GM12864 (cell line): ENCODE data around the gene PTPN23.

Experiments used
- DNase-seq: peaks from one replicate; pipeline ENCODE4 v3.0.0-alpha.2; 2011; ENCODE audit warnings: low read depth
- H3K4me3 ChIP-seq: 2 replicates; pipeline ENCODE4 v1.5.1; 2011; ENCODE audit warnings: mild to moderate bottlenecking, low read depth, low read length, control low read depth
- CTCF ChIP-seq: IDR thresholded peaks from 2 replicates; pipeline ENCODE4 v1.5.1; 2011; ENCODE audit warnings: low read depth, mild to moderate bottlenecking, moderate library complexity, low read length, control low read depth, inconsistent platforms; ENCODE audit errors: missing control alignments

Gene PTPN23

GRCh38 chr3:47419083-47420043 lies 38.5 kb downstream of the PTPN23 start:
- no peak for DNase-seq
- TF ChIP-seq CTCF, result no peak
- H3K4me3 ChIP-seq, result no peak overlapping the region

DNA sequence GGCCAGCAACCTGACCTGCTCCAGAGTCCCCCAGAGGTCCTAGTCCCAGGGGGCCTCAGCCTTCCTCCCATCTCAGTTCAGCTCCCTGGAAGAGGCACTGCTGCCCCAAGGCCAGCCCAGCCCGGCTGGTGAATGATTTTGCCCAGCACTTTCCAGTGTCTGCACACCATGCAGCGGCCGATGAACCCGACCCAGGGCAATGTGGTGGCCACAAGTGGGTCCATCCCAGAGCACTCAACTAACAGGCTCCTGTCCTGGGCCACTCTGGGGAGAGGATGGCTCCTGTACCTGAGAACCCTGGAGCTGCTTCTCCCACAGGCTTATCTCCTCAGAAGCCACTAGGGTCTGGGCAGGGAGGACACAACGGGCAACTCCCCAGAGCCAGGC lies 39.2 kb downstream of the PTPN23 start:
- DNase-seq, result no peak
- TF ChIP-seq CTCF, result no peak
- H3K4me3 ChIP-seq, result no peak overlapping the region

DNA sequence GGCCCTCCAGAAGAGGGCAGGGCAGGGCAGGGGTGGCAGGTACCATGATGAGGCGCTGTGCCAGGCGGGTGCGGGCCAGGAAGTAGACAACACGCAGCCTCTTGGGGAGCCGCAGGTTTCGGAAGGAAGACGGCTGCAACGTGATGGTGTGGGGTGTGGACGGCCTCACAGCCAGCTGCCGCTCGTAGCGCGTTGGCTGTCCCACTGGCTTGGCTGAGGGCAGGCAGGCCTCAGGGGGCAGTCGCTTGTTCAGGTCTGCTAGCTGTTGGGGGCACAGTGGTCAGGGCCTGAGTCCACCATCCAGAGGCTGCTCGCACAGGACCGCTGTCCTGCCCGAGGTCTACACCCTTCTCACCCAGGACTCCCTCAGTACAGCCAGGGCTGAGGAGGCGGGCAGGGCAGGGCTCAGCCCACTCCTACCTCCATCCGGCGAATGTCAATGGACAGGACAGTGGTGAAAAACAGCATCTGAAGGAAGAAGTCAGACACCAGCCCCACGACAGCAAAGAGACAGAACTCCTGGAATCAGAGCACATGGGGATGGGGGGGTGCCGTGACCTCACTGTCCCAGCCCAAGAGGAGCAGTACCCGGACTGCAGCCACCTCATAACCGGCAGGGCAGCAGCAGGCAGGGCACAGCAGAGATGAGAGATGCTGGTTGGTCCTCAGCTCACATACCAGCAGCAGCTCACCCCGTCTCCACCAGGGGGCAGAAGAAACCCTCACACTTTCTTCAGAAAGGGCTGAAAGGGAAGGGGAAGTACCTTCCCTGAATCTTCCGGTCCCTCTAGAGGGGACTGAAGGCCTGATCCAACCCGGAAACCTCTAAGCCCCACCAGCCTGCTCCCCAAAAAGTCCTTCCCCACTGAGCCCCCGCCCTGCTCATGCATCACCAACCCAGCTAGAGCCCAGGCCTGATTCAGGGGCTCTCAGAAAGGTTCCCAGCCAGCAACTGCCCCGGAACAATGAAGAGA lies 40.0 kb downstream of the PTPN23 start:
- TF ChIP-seq CTCF, result peak; percentile 98
- DNase-seq, result peak; percentile 73
- no peak overlapping the region for H3K4me3 ChIP-seq

DNA sequence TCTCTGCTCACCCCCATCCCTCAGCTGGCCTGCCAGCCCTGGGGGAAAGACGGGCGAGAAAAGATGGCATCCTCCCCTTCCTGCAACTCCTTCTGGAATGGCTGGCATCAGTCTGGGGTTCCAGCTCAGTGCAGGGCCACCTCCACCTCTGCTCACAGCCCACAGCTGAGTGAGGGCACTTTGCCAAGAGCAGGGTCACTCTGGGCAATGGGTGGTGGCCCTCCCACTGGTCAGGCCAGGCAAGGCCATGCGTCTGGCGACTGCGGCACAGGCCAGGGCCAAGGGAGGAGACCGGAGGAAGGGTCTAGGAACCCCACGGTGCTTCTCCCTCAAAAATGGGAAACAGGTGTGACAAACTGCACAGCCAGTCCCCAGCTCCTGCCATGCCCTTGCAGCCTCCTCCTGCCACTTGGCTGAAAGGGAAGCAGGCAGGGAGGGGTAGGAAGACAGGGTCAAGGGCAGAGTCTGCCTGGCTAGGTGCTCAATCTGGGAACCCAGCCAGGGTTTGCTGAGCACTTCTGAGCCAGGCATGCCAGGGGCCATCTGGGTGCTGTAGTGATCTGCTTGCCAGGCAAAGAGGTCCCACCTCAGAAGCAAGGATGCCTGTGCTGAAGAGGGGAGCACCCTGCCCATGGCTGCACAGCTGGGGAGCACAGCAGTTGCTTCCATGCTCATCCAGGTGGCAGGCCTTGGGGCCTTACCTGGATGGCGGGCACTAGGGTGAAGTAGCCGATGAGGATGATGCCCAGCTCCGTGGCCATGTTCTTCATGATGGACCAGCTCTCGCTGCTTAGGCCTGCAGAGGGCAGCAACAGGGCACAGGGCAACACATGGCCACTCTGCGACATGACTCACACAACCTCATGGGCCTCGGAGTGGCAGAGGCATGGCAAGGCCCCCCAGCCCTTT lies 41.2 kb downstream of the PTPN23 start:
- no peak for DNase-seq
- no peak overlapping the region for H3K4me3 ChIP-seq
- TF ChIP-seq CTCF, result peak; percentile 38

- DNase-seq, result no peak
- no peak overlapping the region for H3K4me3 ChIP-seq
- TF ChIP-seq CTCF, result no peak
These were observed 41.9 kb downstream of the PTPN23 start for GRCh38 chr3:47422743-47423142.

GRCh38 chr3:47423548-47424145 lies 42.8 kb downstream of the PTPN23 start:
- DNase-seq, result no peak
- H3K4me3 ChIP-seq, result no peak overlapping the region
- no peak for TF ChIP-seq CTCF
